ENCODE data around the gene SPTSSA.
"Not testable (repeated sequence)": the region's sequence is repeated elsewhere in the genome, so short reads cannot be mapped to it uniquely, and the experiment has no call there.

Gene SPTSSA

DNA sequence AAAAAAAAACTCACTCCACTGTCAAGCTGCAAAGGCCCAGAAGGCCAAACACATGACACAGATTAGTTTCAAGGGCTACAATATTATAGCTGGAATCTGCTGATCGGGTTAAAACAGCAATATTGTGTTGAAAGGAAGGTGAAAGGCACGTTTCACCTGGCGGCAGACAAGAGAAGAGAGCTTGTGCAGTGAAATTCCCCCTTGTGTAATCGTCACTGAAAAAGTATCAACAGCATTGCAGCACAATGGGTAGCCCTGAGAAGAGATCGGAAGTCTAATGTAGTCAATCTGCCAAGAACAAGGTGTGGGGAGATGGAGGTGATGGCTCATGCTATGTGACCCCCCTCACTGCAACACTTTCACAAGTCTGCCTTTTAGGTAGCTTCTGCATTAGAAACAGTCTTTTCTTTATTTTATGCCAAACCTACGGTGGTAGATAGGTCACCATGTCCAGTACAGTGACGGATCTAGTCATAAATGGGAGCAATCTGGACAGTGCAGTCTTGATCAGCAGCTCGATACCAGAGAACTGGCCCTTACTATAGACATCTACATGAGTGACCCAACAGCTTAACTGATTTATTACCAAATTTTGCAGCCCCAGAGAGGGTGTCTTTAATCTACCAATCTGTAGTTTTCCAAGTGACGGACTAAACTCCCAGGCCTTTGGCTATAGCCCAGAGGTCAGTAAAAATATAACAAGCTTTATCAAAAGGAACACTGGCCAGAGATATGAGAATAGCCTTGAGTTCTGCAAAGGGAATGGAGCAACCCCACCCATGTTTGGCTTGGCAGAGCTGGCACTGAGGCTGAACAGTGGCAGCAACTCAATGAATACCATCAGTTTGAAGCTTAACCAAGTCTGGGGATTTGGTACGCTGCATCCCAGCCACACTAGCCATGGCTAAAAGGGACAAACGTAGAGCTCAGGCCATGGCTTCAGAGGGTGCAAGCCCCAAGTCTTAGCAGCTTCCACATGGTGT, 35.4 kb downstream of the SPTSSA start:
- no peak for DNase-seq (ENCODE audit: low spot score)

DNA sequence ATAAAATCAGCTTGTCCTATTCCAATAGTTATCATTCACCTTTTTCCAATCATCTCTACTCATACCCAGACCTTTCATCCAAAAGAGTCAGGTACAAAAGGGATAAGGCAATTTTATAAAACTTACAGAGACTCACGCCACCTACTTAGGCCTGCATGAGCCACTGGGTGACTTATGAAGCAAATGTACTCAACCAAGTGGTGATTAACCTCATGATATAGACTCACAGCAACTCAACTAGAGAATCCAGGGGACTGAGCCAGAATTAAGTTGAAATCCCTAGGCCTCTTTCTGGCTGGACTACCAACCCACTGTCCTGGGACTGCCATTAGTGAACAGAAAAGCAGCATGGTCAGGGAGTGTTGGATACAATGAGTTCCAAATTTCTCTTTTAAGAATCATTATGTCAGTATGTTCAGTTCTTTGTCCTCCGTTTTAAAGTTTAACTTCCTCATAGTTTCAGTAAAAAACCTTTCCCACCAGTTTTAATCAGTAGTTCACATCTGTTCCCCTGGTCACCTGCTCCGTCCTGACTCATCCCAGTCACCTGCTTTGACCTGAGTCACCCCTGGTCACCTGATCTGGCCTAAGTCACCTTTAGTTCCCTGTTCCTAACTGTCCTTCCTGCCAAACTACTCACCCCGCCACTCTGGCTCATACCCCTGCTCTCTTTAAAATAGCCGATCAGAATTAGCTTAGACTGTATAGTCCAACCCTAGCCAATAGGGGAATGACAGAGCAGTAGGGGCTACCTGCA, 36.8 kb downstream of the SPTSSA start:
- DNase-seq (ENCODE audit: low spot score): no peak

DNA sequence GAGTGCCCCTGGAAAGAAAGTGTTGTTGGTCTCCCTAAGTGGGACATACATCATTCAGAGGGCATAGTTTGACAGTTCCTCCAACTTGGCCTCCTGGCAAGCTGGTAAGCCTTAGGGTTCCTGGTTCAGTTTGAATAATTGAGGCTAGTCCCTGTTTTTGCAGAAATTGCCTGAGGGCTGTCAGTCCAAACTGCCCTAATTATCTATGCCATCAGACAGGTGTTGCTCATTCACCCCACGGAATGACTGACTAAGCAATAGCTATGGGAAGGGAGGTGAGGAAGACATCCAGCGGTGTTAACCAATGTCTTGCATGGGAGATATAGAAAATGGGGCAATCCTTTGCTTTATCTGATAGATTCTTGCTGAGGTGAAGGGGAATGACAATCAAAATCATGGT, 37.6 kb downstream of the SPTSSA start:
- no peak for DNase-seq (ENCODE audit: low spot score)

DNA sequence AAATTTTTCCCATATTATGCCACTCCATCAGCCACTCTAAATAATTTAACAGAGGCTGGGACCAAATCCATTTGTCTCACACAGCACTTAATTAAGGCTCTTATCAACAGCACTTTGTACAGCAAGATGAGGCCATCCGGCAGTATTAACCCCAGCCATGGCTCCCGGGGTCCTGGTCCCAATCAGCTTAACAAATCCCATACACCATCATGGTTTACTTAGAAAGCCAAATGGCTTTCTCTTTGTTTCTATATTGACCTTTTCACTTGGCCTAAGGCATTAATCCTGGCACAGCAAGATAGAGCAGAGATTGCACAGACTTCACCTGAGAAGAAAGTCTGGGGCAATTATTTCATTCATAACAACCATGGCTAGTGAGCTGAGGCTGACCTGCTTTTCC, 38.6 kb downstream of the SPTSSA start:
- no peak for DNase-seq (ENCODE audit: low spot score)

DNA sequence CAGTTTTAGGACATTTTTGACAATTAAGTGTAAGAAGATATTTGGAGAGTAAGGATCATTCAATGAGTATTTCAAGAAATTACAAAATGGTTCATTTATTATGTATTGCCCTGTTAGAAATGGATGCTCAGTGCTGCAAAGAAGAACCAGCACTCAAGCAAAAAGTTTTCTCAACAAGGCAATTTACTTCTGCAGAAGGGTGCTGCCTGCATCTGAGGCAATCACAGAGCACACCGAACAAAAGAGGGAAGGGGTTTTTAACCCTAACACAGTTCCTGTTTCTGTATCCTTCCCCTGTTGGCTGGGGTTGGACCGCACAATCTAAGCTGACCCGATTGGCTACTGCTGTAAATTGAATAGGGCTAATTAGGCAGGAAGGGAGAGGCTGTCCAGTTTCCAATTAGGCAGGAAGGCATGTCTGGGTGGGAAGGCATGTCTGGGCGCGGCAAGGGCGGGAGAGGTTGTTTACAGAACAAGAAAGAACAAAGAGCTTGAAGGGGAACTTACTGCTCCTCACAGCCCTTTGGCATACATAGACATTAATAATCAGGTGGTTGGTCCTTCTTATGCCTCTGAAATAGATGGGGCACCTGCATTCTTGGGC, 41.4 kb downstream of the SPTSSA start:
- no peak for DNase-seq (ENCODE audit: low spot score)

DNA sequence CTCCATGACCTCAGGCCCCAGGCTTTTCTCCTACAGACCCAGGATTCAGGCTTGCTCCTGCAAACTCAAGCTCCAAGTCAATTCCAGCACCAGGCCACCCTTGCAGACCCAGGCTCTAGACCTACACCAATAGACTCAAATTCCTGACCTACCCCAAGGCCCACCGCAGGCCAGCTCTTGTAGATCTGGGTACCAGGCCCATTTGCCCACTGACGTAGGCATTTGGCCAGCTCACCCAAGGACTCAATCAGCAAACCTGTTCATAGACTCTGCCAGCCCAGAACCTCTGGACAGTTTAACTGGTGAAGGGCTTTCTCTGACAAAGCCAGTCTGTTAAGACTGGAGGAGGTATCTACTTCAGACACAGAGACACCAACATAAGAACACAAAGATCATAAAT, 52.3 kb downstream of the SPTSSA start:
- no peak for DNase-seq (ENCODE audit: low spot score)

DNA sequence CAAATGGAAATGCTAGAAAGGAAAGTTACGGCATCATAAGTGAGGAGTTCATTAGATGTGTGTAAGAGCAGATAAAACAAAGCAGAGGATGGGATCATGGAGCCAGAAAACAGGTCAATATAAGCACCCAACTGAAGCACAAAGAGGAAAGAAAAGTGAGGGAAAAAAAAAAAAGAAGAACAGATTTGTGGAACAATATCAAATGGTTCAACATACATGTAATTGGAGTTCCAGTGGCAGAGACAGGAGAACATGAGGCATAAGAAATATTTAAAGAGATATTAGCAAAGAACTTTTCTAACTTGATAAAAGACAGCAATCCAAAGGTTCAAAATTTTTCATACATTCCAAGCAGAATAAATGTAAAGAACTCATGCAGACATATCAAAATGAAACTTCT, 54.1 kb downstream of the SPTSSA start:
- DNase-seq (ENCODE audit: low spot score): no peak

DNA sequence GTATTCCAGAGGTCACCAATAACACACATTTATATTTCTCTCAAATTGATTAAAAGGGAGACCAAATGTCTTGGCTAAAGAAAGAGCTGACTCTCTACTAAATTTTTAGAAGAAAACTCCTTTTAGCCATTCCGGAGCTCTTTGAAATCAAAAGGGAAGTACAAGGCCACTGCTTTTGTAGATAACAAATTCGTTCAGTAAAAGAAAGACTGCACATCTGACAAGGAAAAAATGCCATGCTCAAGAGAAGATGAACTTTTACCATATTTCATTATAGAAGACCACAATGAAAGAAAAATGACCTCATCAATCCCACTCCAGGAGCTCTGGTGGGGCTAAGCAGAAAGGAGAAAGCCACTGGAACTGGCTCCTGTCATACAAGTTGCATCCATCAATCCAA, 57.6 kb downstream of the SPTSSA start:
- no peak for DNase-seq (ENCODE audit: low spot score)

DNA sequence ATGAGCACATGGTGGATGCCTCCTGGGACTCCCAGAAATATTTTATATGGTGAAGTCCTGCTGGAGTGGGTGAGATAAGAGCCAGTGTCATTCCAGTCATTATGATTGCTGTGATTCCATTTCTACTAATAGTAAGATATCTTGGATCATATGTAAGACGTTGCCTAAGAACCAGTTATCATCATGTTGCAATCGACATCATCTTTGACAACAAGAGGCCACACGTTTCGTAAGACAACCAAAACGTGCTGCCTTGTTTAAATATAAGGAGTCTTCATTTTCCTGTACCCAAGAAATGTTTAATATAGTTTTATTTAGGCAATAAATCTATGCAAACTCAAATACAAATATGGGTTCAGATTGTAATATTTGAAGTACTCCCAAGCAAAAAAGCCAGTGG, 58.4 kb downstream of the SPTSSA start:
- no peak for DNase-seq (ENCODE audit: low spot score)

DNA sequence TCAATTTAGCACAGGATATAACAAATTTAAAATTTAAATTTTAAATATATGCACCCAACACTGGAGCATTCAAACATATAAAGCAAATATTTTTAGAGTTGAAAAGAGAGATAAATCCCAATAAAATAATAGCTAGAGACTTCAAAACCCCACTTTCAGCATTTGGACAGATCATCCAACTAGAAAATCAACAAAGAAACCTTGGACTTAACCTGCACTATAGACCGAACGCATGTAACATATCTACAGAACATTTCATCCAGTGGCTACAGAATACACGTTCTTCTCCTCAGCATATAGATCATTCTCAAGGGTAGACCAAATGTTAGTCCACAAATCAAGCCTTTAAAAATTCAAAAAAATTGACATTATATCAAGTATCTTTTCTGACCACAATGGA, 64.0 kb downstream of the SPTSSA start:
- no peak for DNase-seq (ENCODE audit: low spot score)

DNA sequence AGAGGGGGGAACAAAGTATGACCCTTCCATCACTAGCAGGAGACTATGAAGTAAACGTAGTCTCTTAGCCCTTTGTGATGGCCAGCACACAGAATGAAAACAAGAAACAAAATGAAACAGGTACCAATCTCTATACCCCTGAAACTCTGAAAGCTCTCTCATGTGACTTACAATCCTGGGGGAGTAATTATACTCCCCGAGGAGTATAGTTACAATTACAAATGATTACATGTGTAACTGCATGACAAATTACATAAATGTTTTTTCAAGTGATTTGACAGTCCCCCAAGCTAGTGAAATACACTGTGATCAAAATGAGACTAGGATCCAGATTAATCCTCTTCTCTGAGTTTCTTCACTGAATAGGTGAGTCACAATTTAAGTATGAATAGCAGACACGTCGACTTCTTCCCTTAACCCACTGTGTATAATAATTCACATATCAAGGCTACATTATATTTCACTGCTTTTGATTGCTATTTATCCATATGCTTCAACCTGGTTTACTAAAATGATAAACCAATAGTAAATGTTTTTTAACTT, 74.0 kb downstream of the SPTSSA start:
- no peak for DNase-seq (ENCODE audit: low spot score)

DNA sequence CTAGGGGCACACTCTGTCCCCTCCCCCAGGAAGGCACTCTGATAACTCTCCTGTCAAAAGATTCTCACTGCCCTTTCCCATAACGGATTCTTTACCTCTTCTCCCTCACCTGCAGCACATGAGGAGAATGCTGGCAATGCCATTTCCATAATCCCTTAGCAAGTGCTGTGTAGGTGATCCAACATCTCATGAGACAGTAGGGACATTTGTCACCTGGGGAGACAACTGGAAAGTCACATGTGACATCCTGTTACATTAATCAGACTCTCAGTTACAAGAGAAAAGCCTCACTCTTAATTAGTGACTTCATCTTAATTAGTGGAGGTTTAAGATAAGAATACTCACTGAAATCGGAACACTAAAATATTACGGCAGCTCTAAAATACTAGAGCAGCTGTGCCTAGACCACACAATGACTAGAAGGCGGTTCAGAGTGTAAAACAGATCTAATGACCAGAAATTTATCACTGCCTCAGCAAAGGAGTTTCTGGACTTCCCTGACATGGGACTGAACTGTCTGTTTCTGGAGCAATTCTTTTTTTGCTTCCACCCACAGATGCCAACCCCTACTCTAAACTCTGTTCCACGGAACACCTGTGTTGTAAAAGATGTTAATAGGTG, 75.1 kb downstream of the SPTSSA start:
- DNase-seq (ENCODE audit: low spot score): no peak

DNA sequence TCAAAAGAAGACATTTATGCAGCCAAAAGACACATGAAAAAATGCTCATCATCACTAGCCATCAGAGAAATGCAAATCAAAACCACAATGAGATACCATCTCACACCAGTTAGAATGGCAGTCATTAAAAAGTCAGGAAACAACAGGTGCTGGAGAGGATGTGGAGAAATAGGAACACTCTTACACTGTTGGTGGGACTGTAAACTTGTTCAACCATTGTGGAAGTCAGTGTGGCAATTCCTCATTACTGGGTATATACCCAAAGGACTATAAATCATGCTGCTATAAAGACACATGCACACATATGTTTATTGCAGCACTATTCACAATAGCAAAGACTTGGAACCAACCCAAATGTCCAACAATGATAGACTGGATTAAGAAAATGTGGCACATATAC, 76.2 kb downstream of the SPTSSA start:
- not testable (repeated sequence) for DNase-seq (ENCODE audit: low spot score)

DNA sequence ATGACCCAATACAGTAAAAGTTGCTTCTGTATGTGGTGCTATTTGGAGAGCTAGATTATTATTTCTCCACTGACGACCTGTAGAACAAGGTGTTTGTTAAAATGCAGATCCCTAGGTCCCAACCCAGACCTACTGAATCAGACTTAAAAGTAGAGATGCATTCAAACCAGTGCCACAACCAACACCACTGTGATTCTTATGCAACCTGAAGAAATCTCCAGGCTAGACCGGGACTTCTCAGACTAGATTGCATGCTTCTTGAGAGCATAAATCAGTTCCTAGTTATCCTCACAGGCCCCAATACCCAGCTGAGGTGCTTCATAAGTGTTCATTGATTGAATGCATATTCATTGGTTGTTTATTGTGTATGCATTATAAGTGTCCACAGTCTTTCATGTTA, 78.2 kb downstream of the SPTSSA start:
- DNase-seq (ENCODE audit: low spot score): no peak
